Endothelial cell of umbilical vein (primary cell): ENCODE measurements around the gene IPP. TPM values are rescaled to one million over a fixed set of nuclear protein-coding genes. Genes with fewer than 3 reads are reported as not detected.

Experiments
- BruUV-seq: library from RNA; stranded (reverse); fragments of 400-500 nt; replicated peaks from 2 replicates; lab custom pipeline; 2021; lab: Mats Ljungman, UMichigan
- CTCF ChIA-PET: fragments of 300-600, 350-600 bp; sonication (Branson Sonifier 250); formaldehyde crosslinking; loops from one replicate; lab custom pipeline; 2021; ENCODE audit warnings: antibody characterized with exemption, inconsistent platforms; lab: Charles Lee
- POLR2A ChIA-PET: fragments of 300-600, 350-600 bp; sonication (Branson Sonifier 250); formaldehyde crosslinking; loops from one replicate; lab custom pipeline; 2021; ENCODE audit warnings: antibody characterized with exemption, inconsistent platforms; lab: Charles Lee
- DNase-seq: peaks from one replicate; pipeline ENCODE4 v3.0.0-alpha.2; 2011; ENCODE audit warnings: low read depth, low spot score
- FAIRE-seq: peaks from 2 replicates; lab custom pipeline; 2011; peaks lifted over from hg19 to GRCh38; lab: Jason Lieb, UNC
- H2AFZ ChIP-seq: 2 replicates; pipeline ENCODE4 v1.6.0; 2012; ENCODE audit warnings: low read depth, low read length, control low read depth, inconsistent platforms
- H3K27ac ChIP-seq: 2 replicates; pipeline ENCODE4 v1.5.1; 2011; ENCODE audit warnings: low read depth, mild to moderate bottlenecking, control low read depth, low read length, moderate library complexity; ENCODE audit not compliant: insufficient read depth
- H3K27me3 ChIP-seq, 2 experiments: 2 replicates each; pipeline versions ENCODE4 v1.6.0 to v1.6.1; 2011; ENCODE audit warnings: low read length in 2 of 2, mixed read lengths in 1 of 2; ENCODE audit not compliant: control insufficient read depth in 2 of 2, insufficient read depth in 2 of 2
- H3K36me3 ChIP-seq, 2 experiments: 2 replicates in 1 of 2; 3 replicates in 1 of 2; pipeline ENCODE4 v1.5.1; 2011; ENCODE audit warnings: low read length in 2 of 2, mild to moderate bottlenecking in 1 of 2, moderate library complexity in 1 of 2; ENCODE audit not compliant: control insufficient read depth in 2 of 2, insufficient read depth in 2 of 2; ENCODE audit errors: extremely low read depth in 1 of 2
- H3K4me1 ChIP-seq: 3 replicates; pipeline ENCODE4 v1.5.1; 2011; ENCODE audit warnings: mild to moderate bottlenecking, low read length; ENCODE audit not compliant: control insufficient read depth, insufficient read depth; ENCODE audit errors: extremely low read depth
- H3K4me2 ChIP-seq: 2 replicates; pipeline ENCODE4 v1.6.1; 2011; ENCODE audit warnings: low read length, control low read depth, mixed read lengths; ENCODE audit not compliant: insufficient read depth
- H3K4me3 ChIP-seq, 3 experiments: fragments of 200-600 bp in 1 of 3; sonication (generic), shearing (Covaris generic) in 1 of 3; replicated peaks in 1 of 3; 2 replicates each; pipeline ENCODE4 v1.5.1; 2011 to 2016; ENCODE audit warnings: control low read depth in 3 of 3, low read length in 3 of 3, mild to moderate bottlenecking in 2 of 3, inconsistent platforms in 1 of 3, low read depth in 1 of 3, moderate library complexity in 1 of 3; ENCODE audit not compliant: insufficient read depth in 1 of 3
- H3K79me2 ChIP-seq: 2 replicates; pipeline ENCODE4 v1.6.0; 2012; ENCODE audit warnings: low read length, inconsistent platforms; ENCODE audit not compliant: control insufficient read depth, insufficient read depth
- H3K9ac ChIP-seq: replicated peaks from 2 replicates; pipeline ENCODE3; 2011; ENCODE audit warnings: low read length, control low read depth; ENCODE audit not compliant: insufficient read depth; ENCODE audit errors: extremely low read depth
- H3K9me1 ChIP-seq: replicated peaks from 3 replicates; pipeline ENCODE4 v1.6.0; 2011; ENCODE audit warnings: mild to moderate bottlenecking, low read length; ENCODE audit not compliant: control insufficient read depth, insufficient read depth; ENCODE audit errors: extremely low read depth
- H3K9me3 ChIP-seq: replicated peaks from 2 replicates; pipeline ENCODE4 v1.5.1; 2012; ENCODE audit warnings: low read length, inconsistent platforms; ENCODE audit not compliant: control insufficient read depth, insufficient read depth
- H4K20me1 ChIP-seq: replicated peaks from 2 replicates; pipeline ENCODE3; 2011; ENCODE audit warnings: mild to moderate bottlenecking, low read length; ENCODE audit not compliant: control insufficient read depth, insufficient read depth; ENCODE audit errors: extremely low read depth
- EZH2 ChIP-seq: IDR thresholded peaks from 2 replicates; pipeline ENCODE4 v1.6.1; 2012; ENCODE audit warnings: borderline replicate concordance, low read depth, mild to moderate bottlenecking, moderate library complexity, low read length, inconsistent platforms; ENCODE audit not compliant: severe bottlenecking
- FOS ChIP-seq: IDR thresholded peaks from 2 replicates; pipeline ENCODE4 v1.6.1; 2011; ENCODE audit warnings: mild to moderate bottlenecking, low read length, moderate library complexity, borderline replicate concordance; ENCODE audit not compliant: insufficient read depth
- GATA2 ChIP-seq: IDR thresholded peaks from 2 replicates; pipeline ENCODE4 v1.7.0; 2011; ENCODE audit warnings: low read depth, mild to moderate bottlenecking, moderate library complexity, mixed read lengths, low read length; ENCODE audit not compliant: insufficient read length, insufficient read depth
- JUN ChIP-seq: IDR thresholded peaks from 2 replicates; pipeline ENCODE4 v1.6.1; 2011; ENCODE audit warnings: borderline replicate concordance, low read depth; ENCODE audit not compliant: insufficient read length, insufficient read depth
- MYC ChIP-seq: IDR thresholded peaks from one replicate; pipeline ENCODE4 v1.6.1; 2011; ENCODE audit warnings: mild to moderate bottlenecking, low read depth, low read length
- POLR2A ChIP-seq: IDR thresholded peaks from 2 replicates; pipeline ENCODE4 v1.6.1; 2012; ENCODE audit warnings: low read depth, mild to moderate bottlenecking, control low read depth, low read length
- POLR2AphosphoS5 ChIP-seq: IDR thresholded peaks from 2 replicates; pipeline ENCODE4 v1.6.1; 2012; ENCODE audit warnings: low read depth, mild to moderate bottlenecking, control low read depth, low read length, moderate library complexity; ENCODE audit not compliant: insufficient read depth
- dilution Hi-C: fragments of 300-500 bp; cut with MboI; formaldehyde crosslinking; loops from one replicate; pipeline ENCODE4 v1.15.0; 2019; ENCODE audit warnings: low sequenced_read_pairs; ENCODE audit not compliant: extremely low pct_ligation_motif_present
- intact Hi-C: fragments of 100-400 bp; cut with micrococcal nuclease; formaldehyde crosslinking; loops from one replicate; pipeline ENCODE4 v1.10.0; 2022
- polyA plus RNA-seq, 4 experiments: library from polyadenylated mRNA; depleted of rRNA in 3 of 4; stranded (reverse) in 3 of 4; unstranded in 1 of 4; fragments of >200 nt; gene quantifications; 2 replicates each; pipeline versions ENCODE4 v1.2.1 to v1.2.3, GENCODE V29; 2011 to 2012; ENCODE audit warnings: missing spikeins in 1 of 4
- total RNA-seq: library from RNA; stranded (reverse); gene quantifications from 2 replicates; pipeline ENCODE4 v1.2.3, GENCODE V29; 2021
- TF ChIP-seq, protein P1 (sequence below), 2 donors: IDR thresholded peaks; 1 replicate in 1 of 2; 2 replicates in 1 of 2; pipeline ENCODE4 v1.5.1; 2011; ENCODE audit warnings: low read length in 2 of 2, mild to moderate bottlenecking in 2 of 2, moderate library complexity in 2 of 2, control low read depth in 1 of 2, inconsistent platforms in 1 of 2, low read depth in 1 of 2; ENCODE audit not compliant: insufficient read depth in 1 of 2; ENCODE audit errors: extremely low read depth in 1 of 2
- TF ChIP-seq, protein P2 (sequence below): IDR thresholded peaks from 2 replicates; pipeline ENCODE4 v1.6.1; 2011; ENCODE audit not compliant: insufficient read depth, insufficient read length

Gene IPP
- total and polyA plus RNA-seq, 2 donors (not counting 3 experiments of a cell fraction or from before 2014, with no cell fraction given) = 2.1 to 6.3 TPM

DNA sequence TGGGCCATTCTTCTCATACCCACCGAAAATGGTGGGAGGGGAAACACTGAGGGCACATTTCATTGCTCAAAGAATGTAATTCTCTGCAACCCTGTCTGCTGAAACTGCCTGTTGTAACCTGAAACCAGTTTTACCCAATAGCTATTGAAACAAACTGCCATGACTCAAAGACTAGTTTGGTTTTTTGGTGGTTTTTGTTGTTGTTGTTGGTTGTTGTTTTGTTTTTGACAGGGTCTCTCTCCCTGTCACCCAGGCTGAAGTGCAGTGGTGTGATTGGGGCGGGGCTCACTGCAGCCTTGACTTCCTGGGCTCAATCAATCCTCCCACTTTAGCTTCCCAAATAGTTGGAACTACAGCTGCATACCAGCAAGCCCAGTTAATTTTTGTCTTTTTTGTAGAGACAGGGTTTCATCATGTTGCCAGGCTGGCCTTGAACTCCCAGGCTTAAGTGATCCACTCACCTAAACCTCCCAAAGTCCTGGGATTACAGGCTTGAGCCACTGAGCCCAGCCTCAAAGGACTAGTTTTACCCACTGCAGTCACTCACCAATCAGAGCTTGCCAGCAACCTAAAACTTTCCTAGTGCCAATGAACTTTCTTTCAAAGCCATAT lies 2.1 kb upstream of the IPP start:
- ChIA-PET POLR2A (interaction anchor here (0.6 kb wide), 1 partner anchor 374 kb away, joined by 3 read pairs; no protein-coding TSS in a partner anchor), CTCF (no interaction called here)
- Histone ChIP-seq H3K4me3 (no peak overlapping the region), H3K36me3 (no peaks in the 10 kb centered on the region), H3K79me2 (no peaks in the 10 kb centered on the region), H3K27me3 (no peaks in the 10 kb centered on the region), H2AFZ (peak overlapping the region; percentile 22), H3K4me2 (no peak overlapping the region), H3K9ac (no peak overlapping the region), H3K9me3 (no peaks in the 10 kb centered on the region), H4K20me1 (no peaks in the 10 kb centered on the region), H3K9me1 (no peaks in the 10 kb centered on the region), H3K4me1 (peaks cover 8% of the 10 kb centered on the region), H3K27ac (no peak overlapping the region)
- BruUV-seq = no TSS peak
- DNase-seq (no peak), FAIRE-seq (no peak)
- dilution Hi-C loops (no loop called here), intact Hi-C loops (loop anchor here (5.0 kb wide), 1 partner anchor 130 kb away; no protein-coding TSS in a partner anchor)
- TF ChIP-seq MYC (no peak), POLR2AphosphoS5 (no peak), FOS (no peak), EZH2 (no peak), JUN (no peak), GATA2 (no peak), POLR2A (no peak)
- TF ChIP-seq, protein P1, sequence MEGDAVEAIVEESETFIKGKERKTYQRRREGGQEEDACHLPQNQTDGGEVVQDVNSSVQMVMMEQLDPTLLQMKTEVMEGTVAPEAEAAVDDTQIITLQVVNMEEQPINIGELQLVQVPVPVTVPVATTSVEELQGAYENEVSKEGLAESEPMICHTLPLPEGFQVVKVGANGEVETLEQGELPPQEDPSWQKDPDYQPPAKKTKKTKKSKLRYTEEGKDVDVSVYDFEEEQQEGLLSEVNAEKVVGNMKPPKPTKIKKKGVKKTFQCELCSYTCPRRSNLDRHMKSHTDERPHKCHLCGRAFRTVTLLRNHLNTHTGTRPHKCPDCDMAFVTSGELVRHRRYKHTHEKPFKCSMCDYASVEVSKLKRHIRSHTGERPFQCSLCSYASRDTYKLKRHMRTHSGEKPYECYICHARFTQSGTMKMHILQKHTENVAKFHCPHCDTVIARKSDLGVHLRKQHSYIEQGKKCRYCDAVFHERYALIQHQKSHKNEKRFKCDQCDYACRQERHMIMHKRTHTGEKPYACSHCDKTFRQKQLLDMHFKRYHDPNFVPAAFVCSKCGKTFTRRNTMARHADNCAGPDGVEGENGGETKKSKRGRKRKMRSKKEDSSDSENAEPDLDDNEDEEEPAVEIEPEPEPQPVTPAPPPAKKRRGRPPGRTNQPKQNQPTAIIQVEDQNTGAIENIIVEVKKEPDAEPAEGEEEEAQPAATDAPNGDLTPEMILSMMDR (IDR thresholded peaks at IDR 0.05; ENCODE audit: extremely low read depth in 1 of 2, insufficient read depth in 1 of 2, low read depth in 1 of 2, low read length in 2 of 2) = no peak
- TF ChIP-seq, protein P2, sequence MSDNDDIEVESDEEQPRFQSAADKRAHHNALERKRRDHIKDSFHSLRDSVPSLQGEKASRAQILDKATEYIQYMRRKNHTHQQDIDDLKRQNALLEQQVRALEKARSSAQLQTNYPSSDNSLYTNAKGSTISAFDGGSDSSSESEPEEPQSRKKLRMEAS = no peak
